OCI-LY1 (cell line): ENCODE results near the gene COL6A3.

Source experiments
- H2AFZ ChIP-seq: fragments of 200-600 bp; sonication (generic), shearing (Covaris generic); 2 replicates; pipeline ENCODE4 v1.6.0; 2014; ENCODE audit warnings: antibody characterized with exemption, mild to moderate bottlenecking, low read length
- H3F3A ChIP-seq: fragments of 200-600 bp; sonication (generic), shearing (Covaris generic); 2 replicates; pipeline ENCODE4 v1.6.0; 2014; ENCODE audit warnings: mild to moderate bottlenecking, antibody characterized with exemption, low read length, moderate library complexity; ENCODE audit not compliant: insufficient read depth
- H3K27ac ChIP-seq: fragments of 200-600 bp; sonication (generic); 2 replicates; pipeline ENCODE4 v1.5.1; 2014; ENCODE audit warnings: low read length, mixed run types, mild to moderate bottlenecking, low read depth; ENCODE audit not compliant: poor library complexity, severe bottlenecking
- H3K27me3 ChIP-seq: fragments of 200-600 bp; sonication (generic); 2 replicates; pipeline ENCODE4 v1.6.0; 2014; ENCODE audit warnings: antibody characterized with exemption, mild to moderate bottlenecking, low read length, moderate library complexity; ENCODE audit not compliant: insufficient read depth
- H3K36me3 ChIP-seq: fragments of 200-600 bp; sonication (generic); 2 replicates; pipeline ENCODE4 v1.6.1; 2014; ENCODE audit warnings: mild to moderate bottlenecking, antibody characterized with exemption, low read length, moderate library complexity, mixed read lengths; ENCODE audit not compliant: insufficient read depth
- H3K4me1 ChIP-seq: fragments of 200-600 bp; sonication (generic); 2 replicates; pipeline ENCODE4 v1.5.1; 2014; ENCODE audit warnings: mild to moderate bottlenecking, low read length, moderate library complexity; ENCODE audit not compliant: insufficient read depth, severe bottlenecking
- H3K4me2 ChIP-seq: fragments of 200-600 bp; sonication (generic), shearing (Covaris generic); 2 replicates; pipeline ENCODE4 v1.6.1; 2014; ENCODE audit warnings: low read length
- H3K4me3 ChIP-seq: fragments of 200-600 bp; sonication (generic); 2 replicates; pipeline ENCODE4 v1.5.1; 2014; ENCODE audit warnings: low read length, low read depth, mild to moderate bottlenecking, mixed read lengths; ENCODE audit not compliant: poor library complexity, severe bottlenecking
- H3K79me2 ChIP-seq: fragments of 200-600 bp; shearing (Covaris generic); 2 replicates; pipeline ENCODE4 v1.6.1; 2016; ENCODE audit warnings: mixed run types, low read length, mixed read lengths; ENCODE audit not compliant: insufficient read depth
- H3K9ac ChIP-seq: fragments of 200-600 bp; sonication (generic), shearing (Covaris generic); 2 replicates; pipeline ENCODE4 v1.6.1; 2014; ENCODE audit warnings: mild to moderate bottlenecking, low read length, mixed read lengths
- H3K9me2 ChIP-seq: fragments of 200-600 bp; sonication (generic), shearing (Covaris generic); 2 replicates; pipeline ENCODE4 v1.6.1; 2014; ENCODE audit warnings: low read depth, mild to moderate bottlenecking, low read length, mixed read lengths
- H3K9me3 ChIP-seq: fragments of 200-600 bp; shearing (Covaris generic); 2 replicates; pipeline ENCODE4 v1.6.1; 2014; ENCODE audit warnings: low read length, mixed read lengths
- H4K20me1 ChIP-seq: fragments of 200-600 bp; sonication (generic), shearing (Covaris generic); 2 replicates; pipeline ENCODE4 v1.6.0; 2016; ENCODE audit warnings: mild to moderate bottlenecking, low read length; ENCODE audit not compliant: insufficient read depth
- EZH2 ChIP-seq: fragments of 200-600 bp; sonication (generic), shearing (Covaris generic); IDR thresholded peaks from 2 replicates; pipeline ENCODE4 v1.8.0; 2017; ENCODE audit warnings: borderline replicate concordance, mixed run types, mild to moderate bottlenecking, antibody characterized with exemption, low read length, moderate library complexity, mixed read lengths
- TF ChIP-seq, protein P1 (sequence below): fragments of 200-600 bp; sonication (generic), shearing (Covaris generic); IDR thresholded peaks from 2 replicates; pipeline ENCODE4 v1.5.1; 2017; ENCODE audit warnings: mild to moderate bottlenecking, antibody characterized with exemption, low read length, moderate library complexity, mixed read lengths

COL6A3 gene

DNA sequence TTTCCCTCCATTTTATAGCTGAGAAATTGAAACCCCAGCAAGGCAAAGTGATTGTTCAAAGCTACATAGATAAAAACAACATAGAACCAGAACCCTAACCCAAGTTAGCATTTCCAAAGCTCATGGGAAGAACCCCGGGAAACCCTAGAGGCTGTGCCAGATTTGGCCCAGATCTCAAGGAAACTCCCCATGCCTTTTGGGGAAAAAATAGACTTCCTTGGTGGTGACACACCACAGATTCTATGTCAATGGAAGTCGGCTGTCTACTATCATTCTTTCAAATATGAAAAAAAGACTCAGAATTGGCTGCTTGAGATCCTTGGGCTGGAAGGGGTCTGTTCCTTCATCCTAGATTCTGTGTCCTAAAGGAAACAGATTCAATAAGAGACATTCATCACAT lies 8.4 kb downstream of the COL6A3 start:
- Histone ChIP-seq H3K27ac (no peak overlapping the region), H3K4me1 (no peaks in the 10 kb centered on the region), H3K4me3 (no peak overlapping the region), H2AFZ (no peak overlapping the region), H3K27me3 (no peaks in the 10 kb centered on the region), H3K9me3 (no peaks in the 10 kb centered on the region), H3K4me2 (no peak overlapping the region), H3K36me3 (no peaks in the 10 kb centered on the region), H3K79me2 (no peaks in the 10 kb centered on the region), H4K20me1 (no peaks in the 10 kb centered on the region), H3K9me2 (no peaks in the 10 kb centered on the region), H3K9ac (no peak overlapping the region), H3F3A (no peaks in the 10 kb centered on the region)
- TF ChIP-seq, protein P1, sequence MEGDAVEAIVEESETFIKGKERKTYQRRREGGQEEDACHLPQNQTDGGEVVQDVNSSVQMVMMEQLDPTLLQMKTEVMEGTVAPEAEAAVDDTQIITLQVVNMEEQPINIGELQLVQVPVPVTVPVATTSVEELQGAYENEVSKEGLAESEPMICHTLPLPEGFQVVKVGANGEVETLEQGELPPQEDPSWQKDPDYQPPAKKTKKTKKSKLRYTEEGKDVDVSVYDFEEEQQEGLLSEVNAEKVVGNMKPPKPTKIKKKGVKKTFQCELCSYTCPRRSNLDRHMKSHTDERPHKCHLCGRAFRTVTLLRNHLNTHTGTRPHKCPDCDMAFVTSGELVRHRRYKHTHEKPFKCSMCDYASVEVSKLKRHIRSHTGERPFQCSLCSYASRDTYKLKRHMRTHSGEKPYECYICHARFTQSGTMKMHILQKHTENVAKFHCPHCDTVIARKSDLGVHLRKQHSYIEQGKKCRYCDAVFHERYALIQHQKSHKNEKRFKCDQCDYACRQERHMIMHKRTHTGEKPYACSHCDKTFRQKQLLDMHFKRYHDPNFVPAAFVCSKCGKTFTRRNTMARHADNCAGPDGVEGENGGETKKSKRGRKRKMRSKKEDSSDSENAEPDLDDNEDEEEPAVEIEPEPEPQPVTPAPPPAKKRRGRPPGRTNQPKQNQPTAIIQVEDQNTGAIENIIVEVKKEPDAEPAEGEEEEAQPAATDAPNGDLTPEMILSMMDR = no peak
- no peak for TF ChIP-seq EZH2

DNA sequence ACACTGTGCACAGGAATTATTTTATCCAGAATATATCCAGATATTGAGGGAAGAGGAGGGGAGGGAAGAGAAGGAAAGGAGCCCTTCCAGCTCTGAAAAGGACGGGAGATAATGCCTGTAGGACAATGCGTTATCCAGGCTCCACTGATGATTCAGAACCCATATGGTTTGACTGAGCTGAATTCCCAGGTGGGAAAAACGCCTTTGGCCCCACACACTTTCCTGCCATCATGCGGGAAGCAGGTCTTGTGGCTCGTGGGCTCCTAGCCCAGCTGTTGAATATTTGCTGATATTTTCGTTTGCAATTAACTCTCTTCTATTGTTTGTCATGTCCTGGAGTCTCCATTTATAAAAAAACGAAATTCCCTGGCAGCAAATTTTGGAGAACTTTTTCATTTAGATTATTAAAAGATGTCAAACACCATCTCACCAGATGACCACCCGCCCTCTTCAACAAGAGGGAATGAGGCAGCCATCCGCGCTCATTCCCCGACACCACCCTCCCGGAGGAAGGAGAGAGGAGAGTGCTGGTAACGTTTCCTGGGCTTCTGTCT lies 8.9 kb downstream of the COL6A3 start:
- TF ChIP-seq, protein P1 = no peak
- TF ChIP-seq EZH2 = no peak
- Histone ChIP-seq H3K4me1 (no peaks in the 10 kb centered on the region), H3K4me2 (no peak overlapping the region), H3K9ac (no peak overlapping the region), H3K79me2 (no peaks in the 10 kb centered on the region), H3K36me3 (no peaks in the 10 kb centered on the region), H4K20me1 (no peaks in the 10 kb centered on the region), H3K9me3 (no peaks in the 10 kb centered on the region), H3K27ac (no peak overlapping the region), H3F3A (no peaks in the 10 kb centered on the region), H3K27me3 (no peaks in the 10 kb centered on the region), H3K4me3 (no peak overlapping the region), H2AFZ (no peak overlapping the region), H3K9me2 (no peaks in the 10 kb centered on the region)

DNA sequence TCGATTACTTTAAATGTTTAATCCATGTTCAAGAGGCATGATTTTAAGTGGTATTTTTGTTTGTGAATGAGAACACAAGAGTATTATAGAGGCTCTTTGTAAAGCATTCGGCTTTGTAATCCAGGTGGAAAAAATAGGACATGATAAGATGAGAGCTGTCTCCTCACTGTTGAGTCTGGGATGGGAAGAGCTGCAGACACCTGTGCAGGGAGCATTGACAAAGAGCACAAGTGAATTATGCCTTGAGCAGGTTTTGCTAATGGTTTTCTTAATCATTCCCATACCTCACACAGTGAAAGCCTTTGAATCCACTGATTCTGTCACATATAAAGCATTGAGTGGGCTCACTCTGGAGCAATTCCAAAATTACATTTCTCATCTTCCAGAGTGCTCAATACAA lies 9.6 kb downstream of the COL6A3 start:
- no peak overlapping the region for H3K27ac ChIP-seq
- H3K36me3 ChIP-seq = no peaks in the 10 kb centered on the region
- no peak overlapping the region for H3K4me2 ChIP-seq
- no peak overlapping the region for H3K4me3 ChIP-seq
- H3F3A ChIP-seq = no peaks in the 10 kb centered on the region
- H3K4me1 ChIP-seq = no peaks in the 10 kb centered on the region
- H3K27me3 ChIP-seq = no peaks in the 10 kb centered on the region
- TF ChIP-seq, protein P1 = no peak
- TF ChIP-seq EZH2 = no peak
- no peaks in the 10 kb centered on the region for H4K20me1 ChIP-seq
- H3K9me2 ChIP-seq = no peaks in the 10 kb centered on the region
- no peak overlapping the region for H2AFZ ChIP-seq
- no peaks in the 10 kb centered on the region for H3K79me2 ChIP-seq
- no peak overlapping the region for H3K9ac ChIP-seq
- no peaks in the 10 kb centered on the region for H3K9me3 ChIP-seq
